Liver (tissue), 9 donors: Measurements from ENCODE around the gene ZNF662. TPM values are rescaled to one million over a fixed set of nuclear protein-coding genes. Genes with fewer than 3 reads are reported as not detected.

Experiments used
- DNase-seq: peaks from one replicate; pipeline ENCODE4 v3.0.0-alpha.2; 2017; ENCODE audit warnings: low spot score
- H3K27ac ChIP-seq, 2 donors: one replicate each; pipeline ENCODE4 v1.7.0; 2013; ENCODE audit warnings: inconsistent platforms in 2 of 2, low read length in 2 of 2, control low read depth in 1 of 2, low read depth in 1 of 2, mild to moderate bottlenecking in 1 of 2
- H3K27me3 ChIP-seq, 4 donors: one replicate each; pipeline versions ENCODE4 v1.6.1 to v1.7.0; 2013; ENCODE audit warnings: low read length in 3 of 4, inconsistent platforms in 1 of 4, mild to moderate bottlenecking in 1 of 4, moderate library complexity in 1 of 4; ENCODE audit not compliant: control insufficient read depth in 4 of 4, insufficient read depth in 4 of 4
- H3K36me3 ChIP-seq, 4 donors: one replicate each; pipeline versions ENCODE4 v1.6.1 to v1.7.0; 2013; ENCODE audit warnings: low read length in 3 of 4, mild to moderate bottlenecking in 3 of 4, low read depth in 1 of 4, moderate library complexity in 1 of 4; ENCODE audit not compliant: control insufficient read depth in 4 of 4, insufficient read depth in 3 of 4
- H3K4me1 ChIP-seq, 4 donors: one replicate each; pipeline versions ENCODE4 v1.6.1 to v1.7.0; 2013; ENCODE audit warnings: low read length in 3 of 4, mild to moderate bottlenecking in 3 of 4, moderate library complexity in 1 of 4; ENCODE audit not compliant: control insufficient read depth in 4 of 4, insufficient read depth in 4 of 4
- H3K4me3 ChIP-seq, 3 donors: one replicate each; pipeline versions ENCODE4 v1.6.1 to v1.7.0; 2013; ENCODE audit warnings: low read length in 3 of 3, control low read depth in 1 of 3, low read depth in 1 of 3, mild to moderate bottlenecking in 1 of 3
- H3K9ac ChIP-seq, 2 donors: one replicate each; pipeline ENCODE4 v1.7.0; 2013; ENCODE audit warnings: low read length in 2 of 2, mild to moderate bottlenecking in 2 of 2, moderate library complexity in 2 of 2, control low read depth in 1 of 2, low read depth in 1 of 2
- H3K9me3 ChIP-seq, 4 donors: one replicate each; pipeline versions ENCODE4 v1.6.1 to v1.7.0; 2013; ENCODE audit warnings: low read length in 3 of 4; ENCODE audit not compliant: control insufficient read depth in 4 of 4
- EGR1 ChIP-seq, 2 donors: IDR thresholded peaks; 2 replicates each; pipeline ENCODE4 v1.6.1; 2016 to 2018; ENCODE audit warnings: antibody characterized with exemption in 2 of 2, low read depth in 2 of 2
- FOXA1 ChIP-seq: IDR thresholded peaks from 2 replicates; pipeline ENCODE4 v1.6.1; 2016; ENCODE audit warnings: antibody characterized with exemption
- FOXA2 ChIP-seq: IDR thresholded peaks from 2 replicates; pipeline ENCODE4 v1.6.1; 2016; ENCODE audit warnings: antibody characterized with exemption
- HNF4A ChIP-seq, 2 donors: conservative IDR thresholded peaks; 2 replicates each; pipeline ENCODE4 v1.6.1; 2016; ENCODE audit warnings: antibody characterized with exemption in 2 of 2, mild to moderate bottlenecking in 2 of 2
- JUND ChIP-seq, 2 donors: IDR thresholded peaks; 2 replicates each; pipeline ENCODE4 v1.6.1; 2016; ENCODE audit warnings: antibody characterized with exemption in 2 of 2
- NR2F2 ChIP-seq: IDR thresholded peaks from 2 replicates; pipeline ENCODE4 v1.6.1; 2016; ENCODE audit warnings: antibody characterized with exemption
- RAD21 ChIP-seq, 2 donors: IDR thresholded peaks; 2 replicates each; pipeline ENCODE4 v1.6.1; 2016; ENCODE audit warnings: antibody characterized with exemption in 2 of 2, mild to moderate bottlenecking in 2 of 2
- RXRA ChIP-seq, 2 donors: IDR thresholded peaks; 2 replicates each; pipeline ENCODE4 v1.6.1; 2017 to 2018; ENCODE audit warnings: antibody characterized with exemption in 2 of 2, mild to moderate bottlenecking in 1 of 2
- SP1 ChIP-seq: IDR thresholded peaks from 2 replicates; pipeline ENCODE4 v1.6.1; 2018; ENCODE audit warnings: antibody characterized with exemption, mild to moderate bottlenecking
- TAF1 ChIP-seq: conservative IDR thresholded peaks from 2 replicates; pipeline ENCODE4 v1.6.1; 2016; ENCODE audit warnings: antibody characterized with exemption, mild to moderate bottlenecking
- YY1 ChIP-seq: IDR thresholded peaks from 2 replicates; pipeline ENCODE4 v1.6.1; 2016; ENCODE audit warnings: antibody characterized with exemption, mild to moderate bottlenecking
- WGBS: extraction: QIAGEN DNeasy Blood & Tissue Kit; methylation state at CpG from one replicate; pipeline ENCODE4 v1.1.7; 2013; 5-methylcytosine and 5-hydroxymethylcytosine counted together
- polyA plus RNA-seq, 2 donors: library from polyadenylated mRNA; stranded (reverse) in 1 of 2; unstranded in 1 of 2; fragments of 200-250 nt in 1 of 2; fragments of >200 nt in 1 of 2; fragmentation: Nextera tagmentation in 1 of 2; extraction: Ambion mirVana in 1 of 2; gene quantifications; one replicate each; pipeline versions ENCODE4 v1.2.1 to v1.2.3, GENCODE V29; 2013 to 2015
- total RNA-seq, 2 donors: library from RNA; depleted of rRNA; stranded (reverse); fragments of >200 nt; gene quantifications; one replicate each; pipeline ENCODE4 v1.2.3, GENCODE V29; 2014
- TF ChIP-seq, protein P1 (sequence below): IDR thresholded peaks from 2 replicates; pipeline ENCODE4 v1.6.1; 2016; ENCODE audit warnings: antibody characterized with exemption
- TF ChIP-seq, protein P2 (sequence below): IDR thresholded peaks from 2 replicates; pipeline ENCODE4 v1.6.1; 2016; ENCODE audit warnings: antibody characterized with exemption
- donor health status: healthy.
- donor health status: healthy.
- donor health status: healthy.
- donor health status: healthy.
- donor health status: healthy.

Gene ZNF662
- total and polyA plus RNA-seq, 4 donors = 2.2 to 3.9 (median 2.6) TPM

DNA sequence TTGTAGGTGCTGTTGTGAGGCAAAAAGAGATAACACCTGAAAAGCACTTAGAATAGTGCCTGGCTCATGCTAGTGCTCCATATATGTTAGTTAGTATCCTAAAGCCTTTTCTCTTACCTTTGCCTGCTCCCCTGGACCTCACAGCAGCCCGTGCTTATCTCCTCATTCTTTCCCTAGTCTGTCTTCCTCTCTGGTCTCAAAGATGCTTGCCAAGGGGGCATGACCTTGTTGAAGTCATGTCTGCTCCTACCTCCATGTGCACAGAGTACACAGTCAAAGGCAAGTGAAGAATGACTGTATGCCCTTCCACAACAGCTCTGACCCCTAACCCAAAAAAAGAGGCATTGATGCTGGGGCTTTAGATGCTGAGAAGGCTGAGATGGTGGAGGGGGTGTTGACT, 29.5 kb upstream of the ZNF662 start:
- no peaks in the 10 kb centered on the region for H3K9me3 ChIP-seq
- TF ChIP-seq EGR1 (IDR thresholded peaks at IDR 0.05; ENCODE audit: low read depth in 2 of 2) = no peak
- DNase-seq = no peak
- no peaks in the 10 kb centered on the region for H3K27me3 ChIP-seq
- no peaks in the 10 kb centered on the region for H3K36me3 ChIP-seq
- H3K4me1 ChIP-seq = peaks cover 5 to 43% (median 30%) of the 10 kb centered on the region in 4 donors
- H3K4me3 ChIP-seq = peak overlapping the region in 1 of 3 donors; percentile 3
- no peak overlapping the region for H3K9ac ChIP-seq
- H3K27ac ChIP-seq = peak overlapping the region; percentile 85 to 90
- WGBS = 17% methylated on average over 1 of the region's 1 CpG

DNA sequence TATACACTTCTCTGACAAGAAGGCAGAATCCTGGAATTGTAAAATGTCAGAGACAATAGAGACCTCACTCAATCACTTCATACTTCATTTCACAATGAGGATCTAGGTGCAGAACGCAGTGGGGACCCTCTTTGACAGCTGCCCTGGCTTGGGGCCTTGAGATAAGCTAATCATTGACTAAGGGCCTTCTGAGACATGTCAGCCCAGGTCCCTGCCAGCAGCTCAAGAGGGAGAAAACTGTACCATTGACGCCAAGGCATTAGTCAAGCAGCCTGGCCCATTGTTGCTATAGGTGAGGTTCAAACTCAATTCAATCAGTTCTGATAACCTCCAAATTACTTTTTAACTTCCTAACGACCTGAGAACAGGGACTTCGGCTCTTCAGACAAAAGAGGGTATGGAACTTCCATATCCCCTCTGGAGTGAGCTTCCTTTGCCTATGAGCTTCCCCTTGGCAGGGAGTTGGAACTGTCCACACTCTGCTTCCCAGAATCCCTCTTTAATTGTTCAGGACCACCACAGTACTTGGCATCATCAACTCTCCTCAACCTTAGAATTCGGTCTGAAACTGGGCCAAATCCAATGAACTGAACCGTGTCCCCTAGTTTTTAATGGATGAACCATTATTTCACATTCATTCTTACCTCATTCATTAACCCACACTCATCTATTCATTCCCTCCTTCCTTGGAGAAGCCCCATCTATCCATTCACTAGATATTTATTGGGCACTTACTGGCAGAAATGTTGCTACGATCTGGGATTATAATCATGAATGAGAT, 28.8 kb upstream of the ZNF662 start:
- H3K27me3 ChIP-seq = no peaks in the 10 kb centered on the region
- peak overlapping the region; percentile 85 to 90 for H3K27ac ChIP-seq
- no peak overlapping the region for H3K9ac ChIP-seq
- H3K9me3 ChIP-seq = no peaks in the 10 kb centered on the region
- 39% methylated on average over 7 of the region's 7 CpGs for WGBS
- no peak for DNase-seq
- H3K4me1 ChIP-seq = peaks cover 5 to 38% (median 26%) of the 10 kb centered on the region in 4 donors
- peak in 1 of 2 donors; percentile 6 for TF ChIP-seq HNF4A (conservative IDR thresholded peaks at IDR 0.05)
- no peak for TF ChIP-seq FOXA1
- no peak for TF ChIP-seq EGR1 (IDR thresholded peaks at IDR 0.05; ENCODE audit: low read depth in 2 of 2)
- no peak overlapping the region for H3K4me3 ChIP-seq
- H3K36me3 ChIP-seq = no peaks in the 10 kb centered on the region

DNA sequence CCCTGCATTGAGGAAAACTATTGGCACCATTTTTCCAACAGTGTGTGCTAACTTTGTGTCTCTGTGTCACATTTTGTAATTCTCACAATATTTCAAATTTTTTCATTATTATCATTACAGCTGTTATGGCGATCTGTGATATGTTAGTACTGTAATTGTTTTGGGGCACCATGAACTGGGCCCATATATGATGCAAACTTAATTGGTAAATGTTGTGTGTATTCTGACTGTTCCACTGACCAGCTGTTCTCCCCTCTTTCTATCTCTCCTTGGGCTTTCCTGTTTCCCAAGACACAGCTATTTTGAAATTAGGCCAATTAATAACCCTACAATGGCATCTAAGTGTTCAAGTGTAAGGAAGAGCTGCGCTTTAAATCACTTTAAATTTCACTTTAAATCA, 28.1 kb upstream of the ZNF662 start:
- TF ChIP-seq, protein P1, sequence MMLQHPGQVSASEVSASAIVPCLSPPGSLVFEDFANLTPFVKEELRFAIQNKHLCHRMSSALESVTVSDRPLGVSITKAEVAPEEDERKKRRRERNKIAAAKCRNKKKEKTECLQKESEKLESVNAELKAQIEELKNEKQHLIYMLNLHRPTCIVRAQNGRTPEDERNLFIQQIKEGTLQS = no peak
- TF ChIP-seq, protein P2, sequence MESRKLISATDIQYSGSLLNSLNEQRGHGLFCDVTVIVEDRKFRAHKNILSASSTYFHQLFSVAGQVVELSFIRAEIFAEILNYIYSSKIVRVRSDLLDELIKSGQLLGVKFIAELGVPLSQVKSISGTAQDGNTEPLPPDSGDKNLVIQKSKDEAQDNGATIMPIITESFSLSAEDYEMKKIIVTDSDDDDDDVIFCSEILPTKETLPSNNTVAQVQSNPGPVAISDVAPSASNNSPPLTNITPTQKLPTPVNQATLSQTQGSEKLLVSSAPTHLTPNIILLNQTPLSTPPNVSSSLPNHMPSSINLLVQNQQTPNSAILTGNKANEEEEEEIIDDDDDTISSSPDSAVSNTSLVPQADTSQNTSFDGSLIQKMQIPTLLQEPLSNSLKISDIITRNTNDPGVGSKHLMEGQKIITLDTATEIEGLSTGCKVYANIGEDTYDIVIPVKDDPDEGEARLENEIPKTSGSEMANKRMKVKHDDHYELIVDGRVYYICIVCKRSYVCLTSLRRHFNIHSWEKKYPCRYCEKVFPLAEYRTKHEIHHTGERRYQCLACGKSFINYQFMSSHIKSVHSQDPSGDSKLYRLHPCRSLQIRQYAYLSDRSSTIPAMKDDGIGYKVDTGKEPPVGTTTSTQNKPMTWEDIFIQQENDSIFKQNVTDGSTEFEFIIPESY = no peak
- no peak for TF ChIP-seq TAF1
- TF ChIP-seq EGR1 (IDR thresholded peaks at IDR 0.05; ENCODE audit: low read depth in 2 of 2) = no peak
- no peak for TF ChIP-seq FOXA2
- no peak for TF ChIP-seq YY1
- no peak for TF ChIP-seq NR2F2
- no peak for TF ChIP-seq RAD21 (IDR thresholded peaks at IDR 0.05)
- no peak for TF ChIP-seq RXRA (IDR thresholded peaks at IDR 0.05)
- no peak for TF ChIP-seq JUND (IDR thresholded peaks at IDR 0.05)
- no peak for TF ChIP-seq SP1
- TF ChIP-seq FOXA1 = no peak
- WGBS = 92% methylated on average over 2 of the region's 2 CpGs
- H3K4me3 ChIP-seq = no peak overlapping the region
- no peak for DNase-seq
- H3K9me3 ChIP-seq = no peaks in the 10 kb centered on the region
- H3K27me3 ChIP-seq = no peaks in the 10 kb centered on the region
- peaks cover 5 to 38% (median 22%) of the 10 kb centered on the region in 4 donors for H3K4me1 ChIP-seq
- H3K9ac ChIP-seq = no peak overlapping the region
- no peaks in the 10 kb centered on the region for H3K36me3 ChIP-seq
- H3K27ac ChIP-seq = no peak overlapping the region
